ENCODE results near the gene TUBG1. TPM values are rescaled to one million over a fixed set of nuclear protein-coding genes. Genes with fewer than 3 reads are reported as not detected.
"Not testable (repeated sequence)": the region's sequence is repeated elsewhere in the genome, so short reads cannot be mapped to it uniquely, and the experiment has no call there.

The TUBG1 gene
- polyA plus RNA-seq, 1 experiment: 28.4 TPM

GRCh38 chr17:42623271-42623670 is 13.8 kb downstream of the TUBG1 start:
- Histone ChIP-seq H3K4me3 (ENCODE audit: low read depth, low read length) (no peak overlapping the region), H3K27ac (ENCODE audit: low read depth, low read length) (no peak overlapping the region), H3K9me3 (ENCODE audit: control insufficient read depth, insufficient read depth, low read length) (no peaks in the 10 kb centered on the region), H3K27me3 (ENCODE audit: control insufficient read depth, insufficient read depth, low read length) (peaks cover 4% of the 10 kb centered on the region)
- no peak for DNase-seq (ENCODE audit: low read depth, low spot score)
- no peak for TF ChIP-seq CTCF (IDR thresholded peaks at IDR 0.05; ENCODE audit: low read depth, low read length)
- ChIA-PET POLR2A (no interaction called here), CTCF (interaction anchor here (1.4 kb wide), 2 partner anchors 14 to 45 kb away, joined by 4 to 5 read pairs; partner anchors contain the start of genes RETREG3 and TUBG1)

- POLR2A ChIA-PET: no interaction called here
- Histone ChIP-seq H3K9me3 (ENCODE audit: control insufficient read depth, insufficient read depth, low read length) (no peaks in the 10 kb centered on the region), H3K27ac (ENCODE audit: low read depth, low read length) (no peak overlapping the region), H3K4me3 (ENCODE audit: low read depth, low read length) (no peak overlapping the region), H3K27me3 (ENCODE audit: control insufficient read depth, insufficient read depth, low read length) (peaks cover 4% of the 10 kb centered on the region)
- CTCF ChIA-PET: interaction anchor here (1.4 kb wide), 2 partner anchors 14 to 46 kb away, joined by 4 to 5 read pairs; partner anchors contain the start of genes RETREG3 and TUBG1
- DNase-seq (ENCODE audit: low read depth, low spot score): no peak
- TF ChIP-seq CTCF (IDR thresholded peaks at IDR 0.05; ENCODE audit: low read depth, low read length): no peak
These were observed 14.5 kb downstream of the TUBG1 start for GRCh38 chr17:42623732-42624596.

GRCh38 chr17:42627032-42627764 is 17.7 kb downstream of the TUBG1 start:
- H3K4me3 ChIP-seq (ENCODE audit: low read depth, low read length); POLR2A ChIA-PET; H3K27me3 ChIP-seq (ENCODE audit: control insufficient read depth, insufficient read depth, low read length); H3K9me3 ChIP-seq (ENCODE audit: control insufficient read depth, insufficient read depth, low read length); DNase-seq (ENCODE audit: low read depth, low spot score); H3K27ac ChIP-seq (ENCODE audit: low read depth, low read length): not testable (repeated sequence)
- CTCF ChIA-PET: interaction anchor here (0.7 kb wide), 1 partner anchor 71 kb away, joined by 4 read pairs; no protein-coding TSS in a partner anchor

GRCh38 chr17:42629411-42630009 is 20.0 kb downstream of the TUBG1 start:
- no peak for TF ChIP-seq CTCF (IDR thresholded peaks at IDR 0.05; ENCODE audit: low read depth, low read length)
- no peak for DNase-seq (ENCODE audit: low read depth, low spot score)
- Histone ChIP-seq H3K27me3 (ENCODE audit: control insufficient read depth, insufficient read depth, low read length) (peaks cover 2% of the 10 kb centered on the region), H3K4me3 (ENCODE audit: low read depth, low read length) (no peak overlapping the region), H3K9me3 (ENCODE audit: control insufficient read depth, insufficient read depth, low read length) (no peaks in the 10 kb centered on the region), H3K27ac (ENCODE audit: low read depth, low read length) (no peak overlapping the region)
- ChIA-PET POLR2A (no interaction called here), CTCF (no interaction called here)

- ChIA-PET POLR2A (no interaction called here), CTCF (no interaction called here)
- no peak for TF ChIP-seq CTCF (IDR thresholded peaks at IDR 0.05; ENCODE audit: low read depth, low read length)
These were observed 23.5 kb downstream of the TUBG1 start for GRCh38 chr17:42632949-42633444.

More at GRCh38 chr17:42632949-42633444, 23.5 kb downstream of the TUBG1 start:
- Histone ChIP-seq H3K9me3 (ENCODE audit: control insufficient read depth, insufficient read depth, low read length) (no peaks in the 10 kb centered on the region), H3K4me3 (ENCODE audit: low read depth, low read length) (no peak overlapping the region), H3K27ac (ENCODE audit: low read depth, low read length) (no peak overlapping the region), H3K27me3 (ENCODE audit: control insufficient read depth, insufficient read depth, low read length) (peaks cover 1% of the 10 kb centered on the region)
- DNase-seq (ENCODE audit: low read depth, low spot score): no peak
